GM23338 (cell line): ENCODE measurements around the gene BANP.
"Not testable (repeated sequence)": the region's sequence is repeated elsewhere in the genome, so short reads cannot be mapped to it uniquely, and the experiment has no call there.

Experiments used
- CREB1 ChIP-seq: fragments of 250-450 bp; sonication (Bioruptor Pico); IDR thresholded peaks from 2 replicates; pipeline ENCODE4 v1.5.0; 2020; ENCODE audit warnings: low read depth, mild to moderate bottlenecking, moderate library complexity
- CTCF ChIP-seq, 2 experiments: fragments of 200-600 bp in 1 of 2; sonication (generic) in 1 of 2; conservative IDR thresholded peaks; 2 replicates each; pipeline versions ENCODE4 v1.5.1 to v1.6.1; 2016 to 2017; ENCODE audit warnings: antibody characterized with exemption in 2 of 2, low read depth in 2 of 2, mild to moderate bottlenecking in 2 of 2, moderate library complexity in 1 of 2
- ETS1 ChIP-seq: IDR thresholded peaks from 2 replicates; pipeline ENCODE4 v1.6.1; 2016; ENCODE audit warnings: antibody characterized with exemption
- EZH2 ChIP-seq: fragments of 200-600 bp; sonication (generic); IDR thresholded peaks from one replicate; pipeline ENCODE4 v1.8.0; 2017; ENCODE audit warnings: antibody characterized with exemption, mild to moderate bottlenecking, low read depth; ENCODE audit not compliant: unreplicated experiment
- EZH2phosphoT487 ChIP-seq: fragments of 200-600 bp; sonication (generic); IDR thresholded peaks from one replicate; pipeline ENCODE4 v1.8.1; 2018; ENCODE audit warnings: antibody characterized with exemption; ENCODE audit not compliant: unreplicated experiment
- JUNB ChIP-seq: IDR thresholded peaks from one replicate; pipeline ENCODE4 v1.6.1; 2016; ENCODE audit warnings: antibody characterized with exemption; ENCODE audit not compliant: unreplicated experiment
- NANOG ChIP-seq: IDR thresholded peaks from 2 replicates; pipeline ENCODE4 v1.6.1; 2016; ENCODE audit warnings: antibody characterized with exemption, borderline replicate concordance
- POLR2AphosphoS5 ChIP-seq: IDR thresholded peaks from 2 replicates; pipeline ENCODE4 v1.6.1; 2016; ENCODE audit warnings: antibody characterized with exemption, low read depth
- REST ChIP-seq: IDR thresholded peaks from one replicate; pipeline ENCODE4 v1.6.1; 2018; ENCODE audit warnings: antibody characterized with exemption; ENCODE audit not compliant: unreplicated experiment
- ZNF114 ChIP-seq: fragments of 250-450 bp; sonication (Bioruptor Pico); IDR thresholded peaks from 2 replicates; pipeline ENCODE4 v1.5.0; 2020; ENCODE audit warnings: mild to moderate bottlenecking, moderate library complexity
- ZNF331 ChIP-seq: fragments of 250-450 bp; sonication (Bioruptor Pico); IDR thresholded peaks from 2 replicates; pipeline ENCODE4 v1.5.0; 2020; ENCODE audit warnings: low read depth, mild to moderate bottlenecking, moderate library complexity
- ZNF462 ChIP-seq: fragments of 250-450 bp; sonication (Bioruptor Pico); IDR thresholded peaks from 2 replicates; pipeline ENCODE4 v1.5.0; 2020; ENCODE audit warnings: mild to moderate bottlenecking, moderate library complexity

GRCh38 chr16:88076932-88077320, 125.7 kb downstream of the BANP start:
- TF ChIP-seq CTCF (conservative IDR thresholded peaks at IDR 0.05; ENCODE audit: low read depth in 2 of 2); EZH2phosphoT487; EZH2; REST; POLR2AphosphoS5; ZNF114 (CRISPR knock-in tag); CREB1 (CRISPR knock-in tag); ZNF462 (CRISPR knock-in tag); ETS1; JUNB; NANOG; ZNF331 (CRISPR knock-in tag): not testable (repeated sequence)
